OCI-LY3 (cell line): ENCODE results near the gene IVNS1ABP.

Source experiments
- H2AFZ ChIP-seq: fragments of 200-600, 300-600 bp; shearing (Covaris generic); 2 replicates; pipeline ENCODE4 v1.6.0; 2014; ENCODE audit warnings: antibody characterized with exemption, low read depth, low read length
- H3K27ac ChIP-seq: fragments of 200-600, 300-600 bp; sonication (generic); 2 replicates; pipeline ENCODE4 v1.5.1; 2014; ENCODE audit warnings: mild to moderate bottlenecking, low read length, moderate library complexity, mixed read lengths
- H3K27me3 ChIP-seq: fragments of 200-600, 300-600 bp; sonication (generic); 2 replicates; pipeline ENCODE4 v1.6.1; 2014; ENCODE audit warnings: low read depth, low read length, mixed read lengths
- H3K36me3 ChIP-seq: fragments of 200-600, 300-600 bp; sonication (generic); replicated peaks from 2 replicates; pipeline ENCODE3; 2014; ENCODE audit warnings: low read depth, low read length, mixed read lengths
- H3K4me1 ChIP-seq: fragments of 300-600, 200-600 bp; sonication (generic); 2 replicates; pipeline ENCODE4 v1.6.1; 2014; ENCODE audit warnings: low read length, mixed read lengths
- H3K4me2 ChIP-seq: fragments of 200-600, 300-600 bp; sonication (generic); 2 replicates; pipeline ENCODE4 v1.6.1; 2014; ENCODE audit warnings: low read length, mixed read lengths
- H3K4me3 ChIP-seq: fragments of 300-600, 200-600 bp; sonication (generic); 2 replicates; pipeline ENCODE4 v1.5.1; 2014; ENCODE audit warnings: antibody characterized with exemption, mild to moderate bottlenecking, low read length, moderate library complexity
- H3K79me2 ChIP-seq: fragments of 300-600, 200-600 bp; shearing (Covaris generic); 2 replicates; pipeline ENCODE4 v1.6.1; 2014; ENCODE audit warnings: mild to moderate bottlenecking, low read length, mixed read lengths
- H3K9ac ChIP-seq: fragments of 300-600, 200-600 bp; shearing (Covaris generic); 2 replicates; pipeline ENCODE4 v1.6.0; 2014; ENCODE audit warnings: mild to moderate bottlenecking, low read length, moderate library complexity
- H3K9me3 ChIP-seq: fragments of 200-600, 300-600 bp; shearing (Covaris generic); 2 replicates; pipeline ENCODE4 v1.6.1; 2014; ENCODE audit warnings: low read length, mixed read lengths; ENCODE audit not compliant: insufficient read depth
- H4K20me1 ChIP-seq: fragments of 200-600, 300-600 bp; sonication (generic); 2 replicates; pipeline ENCODE4 v1.6.1; 2016; ENCODE audit warnings: low read length, mixed read lengths; ENCODE audit not compliant: insufficient read depth
- EZH2phosphoT487 ChIP-seq: fragments of 200-600 bp; shearing (Covaris generic); IDR thresholded peaks from 2 replicates; pipeline ENCODE4 v1.6.1; 2018; ENCODE audit warnings: antibody characterized with exemption, mixed run types, low read depth
- TF ChIP-seq, protein P1 (sequence below): fragments of 200-600, 300-600 bp; sonication (generic); IDR thresholded peaks from 2 replicates; pipeline ENCODE4 v1.5.1; 2014; ENCODE audit warnings: antibody characterized with exemption, low read length, low read depth

IVNS1ABP gene

DNA sequence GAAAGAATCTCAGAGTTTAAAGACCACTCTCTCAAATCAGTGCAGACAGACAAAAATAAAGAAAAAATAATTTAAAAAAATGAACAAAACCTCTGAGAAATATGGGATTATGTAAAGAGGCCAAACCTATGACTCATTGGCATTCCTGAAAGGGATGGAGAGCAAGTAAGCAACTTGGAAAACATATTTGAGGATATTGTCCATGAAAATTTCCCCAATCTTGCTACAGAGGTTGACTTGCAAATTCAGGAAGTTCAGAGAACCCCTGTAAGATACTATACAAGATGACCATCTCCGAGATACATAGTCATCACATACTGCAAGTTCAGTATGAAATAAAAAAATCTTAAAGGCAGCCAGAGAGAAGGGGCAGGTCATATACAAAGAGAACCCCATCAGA, 43.7 kb upstream of the IVNS1ABP start:
- H3K4me2 ChIP-seq = no peak overlapping the region
- H3K36me3 ChIP-seq = peaks cover 3% of the 10 kb centered on the region
- no peak overlapping the region for H3K4me3 ChIP-seq
- H3K79me2 ChIP-seq = no peaks in the 10 kb centered on the region
- no peaks in the 10 kb centered on the region for H3K4me1 ChIP-seq
- no peaks in the 10 kb centered on the region for H4K20me1 ChIP-seq
- H3K9ac ChIP-seq = no peak overlapping the region
- no peak overlapping the region for H3K27ac ChIP-seq
- H2AFZ ChIP-seq = no peak overlapping the region
- peaks cover 8% of the 10 kb centered on the region; the same call in 1 of the 2 replicates for H3K9me3 ChIP-seq
- no peak for TF ChIP-seq EZH2phosphoT487
- TF ChIP-seq, protein P1, sequence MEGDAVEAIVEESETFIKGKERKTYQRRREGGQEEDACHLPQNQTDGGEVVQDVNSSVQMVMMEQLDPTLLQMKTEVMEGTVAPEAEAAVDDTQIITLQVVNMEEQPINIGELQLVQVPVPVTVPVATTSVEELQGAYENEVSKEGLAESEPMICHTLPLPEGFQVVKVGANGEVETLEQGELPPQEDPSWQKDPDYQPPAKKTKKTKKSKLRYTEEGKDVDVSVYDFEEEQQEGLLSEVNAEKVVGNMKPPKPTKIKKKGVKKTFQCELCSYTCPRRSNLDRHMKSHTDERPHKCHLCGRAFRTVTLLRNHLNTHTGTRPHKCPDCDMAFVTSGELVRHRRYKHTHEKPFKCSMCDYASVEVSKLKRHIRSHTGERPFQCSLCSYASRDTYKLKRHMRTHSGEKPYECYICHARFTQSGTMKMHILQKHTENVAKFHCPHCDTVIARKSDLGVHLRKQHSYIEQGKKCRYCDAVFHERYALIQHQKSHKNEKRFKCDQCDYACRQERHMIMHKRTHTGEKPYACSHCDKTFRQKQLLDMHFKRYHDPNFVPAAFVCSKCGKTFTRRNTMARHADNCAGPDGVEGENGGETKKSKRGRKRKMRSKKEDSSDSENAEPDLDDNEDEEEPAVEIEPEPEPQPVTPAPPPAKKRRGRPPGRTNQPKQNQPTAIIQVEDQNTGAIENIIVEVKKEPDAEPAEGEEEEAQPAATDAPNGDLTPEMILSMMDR = no peak
- H3K27me3 ChIP-seq = no peaks in the 10 kb centered on the region

- Histone ChIP-seq H3K27ac (no peak overlapping the region), H2AFZ (no peak overlapping the region), H3K9ac (no peak overlapping the region), H3K36me3 (peaks cover 3% of the 10 kb centered on the region), H3K4me2 (no peak overlapping the region), H3K9me3 (peaks cover 8% of the 10 kb centered on the region; the same call in 1 of the 2 replicates), H3K4me1 (no peaks in the 10 kb centered on the region), H3K27me3 (no peaks in the 10 kb centered on the region), H3K79me2 (no peaks in the 10 kb centered on the region), H4K20me1 (no peaks in the 10 kb centered on the region), H3K4me3 (no peak overlapping the region)
- TF ChIP-seq, protein P1 = no peak
- TF ChIP-seq EZH2phosphoT487 = no peak
These were observed 41.9 kb upstream of the IVNS1ABP start for GRCh38 chr1:185358957-185359356.

GRCh38 chr1:185355947-185356346, 38.9 kb upstream of the IVNS1ABP start:
- peaks cover under 1% of the 10 kb centered on the region; the same call in 1 of the 2 replicates for H3K9me3 ChIP-seq
- H3K4me2 ChIP-seq = no peak overlapping the region
- no peaks in the 10 kb centered on the region for H3K36me3 ChIP-seq
- H2AFZ ChIP-seq = no peak overlapping the region
- H4K20me1 ChIP-seq = no peaks in the 10 kb centered on the region
- no peaks in the 10 kb centered on the region; the same call in 1 of the 2 replicates for H3K4me1 ChIP-seq
- H3K9ac ChIP-seq = no peak overlapping the region
- H3K79me2 ChIP-seq = no peaks in the 10 kb centered on the region
- no peak overlapping the region for H3K27ac ChIP-seq
- TF ChIP-seq, protein P1 = no peak
- TF ChIP-seq EZH2phosphoT487 = no peak
- no peaks in the 10 kb centered on the region for H3K27me3 ChIP-seq
- no peak overlapping the region for H3K4me3 ChIP-seq

DNA sequence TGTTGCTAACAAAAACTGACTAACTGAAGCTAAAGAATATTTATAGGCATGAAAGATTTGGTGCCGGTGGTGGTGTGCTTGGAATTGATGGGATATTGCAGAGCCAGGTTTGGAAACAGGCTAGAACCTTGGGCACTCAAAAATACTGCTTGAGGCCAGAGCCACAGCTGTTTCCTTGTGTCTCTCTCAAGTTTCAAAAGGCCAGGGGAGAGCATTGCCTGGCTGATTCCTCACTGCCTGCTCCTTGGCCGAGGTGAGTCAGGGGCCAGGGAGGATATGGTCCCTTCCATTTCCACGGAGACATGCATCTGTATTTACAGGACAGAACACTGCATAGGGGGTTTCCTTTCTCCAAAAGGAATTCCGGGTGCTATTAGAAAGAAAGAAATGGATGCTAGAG, 36.1 kb upstream of the IVNS1ABP start:
- Histone ChIP-seq H4K20me1 (no peaks in the 10 kb centered on the region), H3K4me2 (no peak overlapping the region), H2AFZ (no peak overlapping the region), H3K27me3 (no peaks in the 10 kb centered on the region), H3K36me3 (no peaks in the 10 kb centered on the region), H3K27ac (no peak overlapping the region), H3K9me3 (no peaks in the 10 kb centered on the region), H3K4me1 (peaks cover 4% of the 10 kb centered on the region; the same call in 1 of the 2 replicates), H3K4me3 (no peak overlapping the region), H3K79me2 (no peaks in the 10 kb centered on the region), H3K9ac (no peak overlapping the region)
- TF ChIP-seq, protein P1 = no peak
- no peak for TF ChIP-seq EZH2phosphoT487
